ENCODE measurements around the gene KLHL24.

DNA sequence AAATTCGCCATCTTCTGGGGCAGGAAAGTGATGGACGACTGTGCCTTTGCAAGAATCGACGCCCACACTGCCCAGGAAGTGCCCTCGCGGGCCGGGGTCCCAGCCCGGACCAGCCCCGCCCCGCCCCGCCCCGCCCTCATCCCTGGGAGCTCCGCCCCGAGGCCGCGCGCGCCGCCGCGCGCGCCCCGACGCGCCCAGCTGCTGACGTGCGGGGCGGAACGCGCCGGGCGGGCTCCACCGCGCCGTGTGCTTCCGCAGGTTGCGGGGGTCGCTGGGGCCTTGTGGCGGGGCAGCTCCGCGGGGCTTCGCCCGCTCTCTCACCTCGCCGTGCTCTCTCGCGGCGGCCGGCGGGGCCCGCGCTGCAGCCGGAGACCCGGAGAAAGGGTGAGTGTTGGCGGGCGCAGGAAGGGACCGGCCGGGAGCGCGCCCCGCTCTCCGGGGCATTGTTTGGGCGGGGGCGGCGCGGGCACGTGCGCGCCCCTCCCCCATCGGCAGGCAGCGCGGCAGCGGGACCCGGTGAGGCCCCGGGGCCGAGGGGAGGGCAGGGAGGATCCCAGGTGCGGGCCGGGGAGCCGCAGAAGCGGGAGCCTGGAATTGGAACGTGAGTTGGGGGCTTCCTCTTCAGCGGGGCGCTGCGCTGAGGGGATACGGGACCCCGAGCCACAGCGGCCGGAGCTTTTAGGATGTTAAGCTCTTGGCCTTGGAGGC lies 62.3 kb downstream of the KLHL24 start, which contains the start of gene YEATS2:
- TF ChIP-seq, protein P1, sequence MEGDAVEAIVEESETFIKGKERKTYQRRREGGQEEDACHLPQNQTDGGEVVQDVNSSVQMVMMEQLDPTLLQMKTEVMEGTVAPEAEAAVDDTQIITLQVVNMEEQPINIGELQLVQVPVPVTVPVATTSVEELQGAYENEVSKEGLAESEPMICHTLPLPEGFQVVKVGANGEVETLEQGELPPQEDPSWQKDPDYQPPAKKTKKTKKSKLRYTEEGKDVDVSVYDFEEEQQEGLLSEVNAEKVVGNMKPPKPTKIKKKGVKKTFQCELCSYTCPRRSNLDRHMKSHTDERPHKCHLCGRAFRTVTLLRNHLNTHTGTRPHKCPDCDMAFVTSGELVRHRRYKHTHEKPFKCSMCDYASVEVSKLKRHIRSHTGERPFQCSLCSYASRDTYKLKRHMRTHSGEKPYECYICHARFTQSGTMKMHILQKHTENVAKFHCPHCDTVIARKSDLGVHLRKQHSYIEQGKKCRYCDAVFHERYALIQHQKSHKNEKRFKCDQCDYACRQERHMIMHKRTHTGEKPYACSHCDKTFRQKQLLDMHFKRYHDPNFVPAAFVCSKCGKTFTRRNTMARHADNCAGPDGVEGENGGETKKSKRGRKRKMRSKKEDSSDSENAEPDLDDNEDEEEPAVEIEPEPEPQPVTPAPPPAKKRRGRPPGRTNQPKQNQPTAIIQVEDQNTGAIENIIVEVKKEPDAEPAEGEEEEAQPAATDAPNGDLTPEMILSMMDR (IDR thresholded peaks at IDR 0.05 in 4 of 5, conservative IDR thresholded peaks at IDR 0.05 in 1 of 5): no peak
- TF ChIP-seq POLR2A (IDR thresholded peaks at IDR 0.05): peak; percentile 64 to 71
